ENCODE measurements around the gene SRSF1.

DNA sequence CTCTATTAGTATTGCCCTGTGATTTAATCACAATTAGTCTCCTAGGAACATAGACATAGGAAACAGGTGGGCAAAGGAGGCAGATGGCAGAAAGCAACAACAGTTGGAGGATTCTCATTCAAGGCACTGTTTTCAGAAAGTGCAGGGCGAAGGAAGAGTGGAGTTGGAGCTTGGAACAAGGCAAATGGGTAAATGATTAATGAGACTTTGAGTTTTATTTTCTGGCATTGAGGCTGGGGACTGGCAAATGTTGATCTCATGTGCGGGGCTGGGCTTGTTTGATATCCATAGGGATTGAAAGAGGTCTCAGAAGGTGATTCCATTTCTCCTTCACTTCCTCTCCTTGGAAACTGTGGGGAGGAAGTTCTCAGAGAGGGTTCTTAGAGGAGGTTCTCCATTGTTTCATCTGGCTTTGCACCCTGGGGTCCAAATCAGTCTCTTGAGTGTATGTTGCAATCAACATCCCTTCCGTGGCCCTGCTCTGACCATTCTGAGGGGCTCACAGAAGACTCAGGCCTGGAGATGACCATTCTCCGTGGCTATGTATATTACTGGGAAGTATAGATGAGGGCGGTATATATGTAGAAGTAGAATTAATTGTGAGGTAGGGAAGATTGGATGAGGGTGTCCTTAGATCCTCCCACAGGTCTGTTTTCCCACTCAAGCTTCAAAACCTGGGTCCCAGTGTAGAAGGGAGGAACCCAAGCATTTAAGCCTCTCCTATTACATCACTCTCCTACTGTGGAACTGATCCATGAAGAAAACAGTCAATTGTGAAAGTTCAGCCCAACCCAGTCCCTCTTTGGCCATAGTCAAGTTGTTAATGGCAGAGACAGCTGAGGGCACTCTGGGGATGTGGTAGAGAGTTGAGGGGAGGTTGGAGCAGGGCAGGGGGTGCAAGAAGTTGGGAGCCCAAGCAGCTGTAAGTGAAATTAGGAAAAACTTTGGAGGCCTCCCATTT, 36.5 kb upstream of the SRSF1 start:
- TF ChIP-seq EZH2phosphoT487 (IDR thresholded peaks at IDR 0.05; ENCODE audit: borderline replicate concordance, low read depth, low read length): no peak
- TF ChIP-seq, protein P1, sequence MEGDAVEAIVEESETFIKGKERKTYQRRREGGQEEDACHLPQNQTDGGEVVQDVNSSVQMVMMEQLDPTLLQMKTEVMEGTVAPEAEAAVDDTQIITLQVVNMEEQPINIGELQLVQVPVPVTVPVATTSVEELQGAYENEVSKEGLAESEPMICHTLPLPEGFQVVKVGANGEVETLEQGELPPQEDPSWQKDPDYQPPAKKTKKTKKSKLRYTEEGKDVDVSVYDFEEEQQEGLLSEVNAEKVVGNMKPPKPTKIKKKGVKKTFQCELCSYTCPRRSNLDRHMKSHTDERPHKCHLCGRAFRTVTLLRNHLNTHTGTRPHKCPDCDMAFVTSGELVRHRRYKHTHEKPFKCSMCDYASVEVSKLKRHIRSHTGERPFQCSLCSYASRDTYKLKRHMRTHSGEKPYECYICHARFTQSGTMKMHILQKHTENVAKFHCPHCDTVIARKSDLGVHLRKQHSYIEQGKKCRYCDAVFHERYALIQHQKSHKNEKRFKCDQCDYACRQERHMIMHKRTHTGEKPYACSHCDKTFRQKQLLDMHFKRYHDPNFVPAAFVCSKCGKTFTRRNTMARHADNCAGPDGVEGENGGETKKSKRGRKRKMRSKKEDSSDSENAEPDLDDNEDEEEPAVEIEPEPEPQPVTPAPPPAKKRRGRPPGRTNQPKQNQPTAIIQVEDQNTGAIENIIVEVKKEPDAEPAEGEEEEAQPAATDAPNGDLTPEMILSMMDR (conservative IDR thresholded peaks at IDR 0.05; ENCODE audit: low read length): no peak
